ENCODE measurements around the gene G6PD. TPM values are rescaled to one million over a fixed set of nuclear protein-coding genes. Genes with fewer than 3 reads are reported as not detected.

The G6PD gene
- total and polyA plus RNA-seq, 2 donors (not counting 3 experiments of a cell fraction or from before 2014, with no cell fraction given) = 155 to 159 TPM

GRCh38 chrX:154481911-154482601 is 64.6 kb downstream of the G6PD start:
- H3K4me1 ChIP-seq (ENCODE audit: control insufficient read depth, extremely low read depth, insufficient read depth, low read length) = peaks cover 12% of the 10 kb centered on the region
- intact Hi-C loops (cut with micrococcal nuclease) (no loop called here), dilution Hi-C loops (cut with MboI; ENCODE audit: extremely low pct_ligation_motif_present, low sequenced_read_pairs) (no loop called here)
- ChIA-PET POLR2A (no interaction called here), CTCF (interaction anchor here (1.0 to 1.4 kb wide), 2 partner anchors 9 to 45 kb away, joined by 3 read pairs; no protein-coding TSS in a partner anchor)
- no peaks in the 10 kb centered on the region for H3K9me1 ChIP-seq (replicated peaks; ENCODE audit: control insufficient read depth, extremely low read depth, insufficient read depth, low read length)
- no peak overlapping the region for H3K4me3 ChIP-seq (replicated peaks in 1 of 3; ENCODE audit: insufficient read depth in 1 of 3, low read depth in 1 of 3, low read length in 3 of 3)
- H3K4me2 ChIP-seq (ENCODE audit: insufficient read depth, low read length) = no peak overlapping the region
- FAIRE-seq (no peak), DNase-seq (ENCODE audit: low read depth, low spot score) (no peak)
- H3K79me2 ChIP-seq (ENCODE audit: control insufficient read depth, insufficient read depth, low read length) = peaks cover 10% of the 10 kb centered on the region
- H4K20me1 ChIP-seq (replicated peaks; ENCODE audit: control insufficient read depth, extremely low read depth, insufficient read depth, low read length) = no peaks in the 10 kb centered on the region
- no peak overlapping the region for H3K27ac ChIP-seq (ENCODE audit: insufficient read depth, low read depth, low read length)
- no peak overlapping the region for H2AFZ ChIP-seq (ENCODE audit: low read depth, low read length)
- H3K9ac ChIP-seq (replicated peaks; ENCODE audit: extremely low read depth, insufficient read depth, low read length) = no peak overlapping the region
- H3K27me3 ChIP-seq (ENCODE audit: control insufficient read depth in 2 of 2, insufficient read depth in 2 of 2, low read length in 2 of 2) = no peaks in the 10 kb centered on the region
- no peak for TF ChIP-seq FOS (IDR thresholded peaks at IDR 0.05; ENCODE audit: borderline replicate concordance, insufficient read depth, low read length)
- TF ChIP-seq MYC (IDR thresholded peaks at IDR 0.05; ENCODE audit: low read depth, low read length) = no peak
- no peak for TF ChIP-seq MAX (IDR thresholded peaks at IDR 0.05; ENCODE audit: insufficient read depth, insufficient read length)
- no peak for TF ChIP-seq JUN (IDR thresholded peaks at IDR 0.05; ENCODE audit: borderline replicate concordance, insufficient read depth, insufficient read length, low read depth)
- TF ChIP-seq POLR2AphosphoS5 (IDR thresholded peaks at IDR 0.05; ENCODE audit: insufficient read depth, low read depth, low read length) = no peak
- BruUV-seq (replicated peaks) = no TSS peak
- H3K9me3 ChIP-seq (replicated peaks; ENCODE audit: control insufficient read depth, insufficient read depth, low read length) = no peaks in the 10 kb centered on the region
- H3K36me3 ChIP-seq (ENCODE audit: control insufficient read depth in 2 of 2, extremely low read depth in 1 of 2, insufficient read depth in 2 of 2, low read length in 2 of 2) = no peaks in the 10 kb centered on the region

Small RNA genes lying within 50 kb of the gene (small RNA-seq; reads per million reads assigned to genes)
- not detected for gene RN7SL697P (ENCODE audit: insufficient read depth, insufficient read length, low read depth, low replicate concordance)

Other genes starting within 250 kb of the G6PD start
- gene FLNA, start 172.2 kb downstream of the G6PD start, total RNA-seq = 1,474 and 1,671 TPM in 2 replicates
- gene FLNA, start 172.2 kb downstream of the G6PD start, polyA plus RNA-seq = 658 and 817 TPM in 2 replicates
- 71.5 and 76.8 TPM in 2 replicates for gene EMD, start 167.6 kb downstream of the G6PD start, total RNA-seq
- gene EMD, start 167.6 kb downstream of the G6PD start, polyA plus RNA-seq = 47.0 and 50.6 TPM in 2 replicates
- 2,493 and 2,979 TPM in 2 replicates for gene RPL10, start 148.5 kb downstream of the G6PD start, total RNA-seq
- 6,375 and 7,586 TPM in 2 replicates for gene RPL10, start 148.5 kb downstream of the G6PD start, polyA plus RNA-seq
- 47.5 and 61.5 TPM in 2 replicates for gene DNASE1L1, start 137.6 kb downstream of the G6PD start, total RNA-seq
- gene DNASE1L1, start 137.6 kb downstream of the G6PD start, polyA plus RNA-seq = 84.9 and 90.8 TPM in 2 replicates
- gene TAFAZZIN, start 135.3 kb downstream of the G6PD start, total RNA-seq = 43.4 and 46.6 TPM in 2 replicates
- gene TAFAZZIN, start 135.3 kb downstream of the G6PD start, polyA plus RNA-seq = 33.8 and 37.2 TPM in 2 replicates
- 136 and 145 TPM in 2 replicates for gene ATP6AP1, start 118.2 kb downstream of the G6PD start, total RNA-seq
- 322 and 393 TPM in 2 replicates for gene ATP6AP1, start 118.2 kb downstream of the G6PD start, polyA plus RNA-seq
- 128 and 131 TPM in 2 replicates for gene GDI1, start 109.7 kb downstream of the G6PD start, total RNA-seq
- gene GDI1, start 109.7 kb downstream of the G6PD start, polyA plus RNA-seq = 247 and 267 TPM in 2 replicates
- gene FAM50A, start 102.7 kb downstream of the G6PD start, total RNA-seq = 111 and 123 TPM in 2 replicates
- 66.6 and 75.9 TPM in 2 replicates for gene FAM50A, start 102.7 kb downstream of the G6PD start, polyA plus RNA-seq
- 58.3 and 58.6 TPM in 2 replicates for gene PLXNA3, start 88.6 kb downstream of the G6PD start, total RNA-seq
- 56.8 and 63.2 TPM in 2 replicates for gene PLXNA3, start 88.6 kb downstream of the G6PD start, polyA plus RNA-seq
- 14.3 and 17.8 TPM in 2 replicates for gene LAGE3, start 67.6 kb downstream of the G6PD start, total RNA-seq
- 31.9 and 47.8 TPM in 2 replicates for gene LAGE3, start 67.6 kb downstream of the G6PD start, polyA plus RNA-seq
- gene UBL4A, start 60.2 kb downstream of the G6PD start, total RNA-seq = 27.2 and 31.4 TPM in 2 replicates
- 25.3 and 28.3 TPM in 2 replicates for gene UBL4A, start 60.2 kb downstream of the G6PD start, polyA plus RNA-seq
- 19.7 and 22.6 TPM in 2 replicates for gene SLC10A3, start 56.2 kb downstream of the G6PD start, total RNA-seq
- gene SLC10A3, start 56.2 kb downstream of the G6PD start, polyA plus RNA-seq = 21.9 and 30.8 TPM in 2 replicates
- 25.6 and 42.9 TPM in 2 replicates for gene FAM3A, start 30.6 kb downstream of the G6PD start, total RNA-seq
- gene FAM3A, start 30.6 kb downstream of the G6PD start, polyA plus RNA-seq = 32.0 and 37.3 TPM in 2 replicates
- gene IKBKG, start 774 bp upstream of the G6PD start, total RNA-seq = 40.3 and 41.2 TPM in 2 replicates
- gene IKBKG, start 774 bp upstream of the G6PD start, polyA plus RNA-seq = 47.8 and 52.1 TPM in 2 replicates
- not detected in 2 replicates for gene CTAG1A, start 38.3 kb upstream of the G6PD start, total RNA-seq
- gene CTAG1A, start 38.3 kb upstream of the G6PD start, polyA plus RNA-seq = not detected in 2 replicates
- gene CTAG1B, start 72.4 kb upstream of the G6PD start, total RNA-seq = not detected in 2 replicates
- not detected in 2 replicates for gene CTAG1B, start 72.4 kb upstream of the G6PD start, polyA plus RNA-seq
- not detected in 2 replicates for gene CTAG2, start 106.7 kb upstream of the G6PD start, total RNA-seq
- not detected in 2 replicates for gene CTAG2, start 106.7 kb upstream of the G6PD start, polyA plus RNA-seq
- 4.0 and 6.2 TPM in 2 replicates for gene GAB3, start 204.2 kb upstream of the G6PD start, total RNA-seq
- 6.0 and 6.1 TPM in 2 replicates for gene GAB3, start 204.2 kb upstream of the G6PD start, polyA plus RNA-seq
- gene DKC1, start 216.0 kb upstream of the G6PD start, total RNA-seq = 63.7 and 69.1 TPM in 2 replicates
- gene DKC1, start 216.0 kb upstream of the G6PD start, polyA plus RNA-seq = 19.4 and 28.6 TPM in 2 replicates